ENCODE data around the gene RGL4.

RGL4 gene

GRCh38 chr22:23742505-23743264, 51.9 kb downstream of the RGL4 start:
- no peak for DNase-seq (ENCODE audit: low read depth in 2 of 2)

GRCh38 chr22:23743303-23743705, 52.5 kb downstream of the RGL4 start:
- no peak for DNase-seq (ENCODE audit: low read depth in 2 of 2)

GRCh38 chr22:23744001-23744400, 53.2 kb downstream of the RGL4 start:
- DNase-seq (ENCODE audit: low read depth in 2 of 2): no peak

GRCh38 chr22:23744485-23744884, 53.7 kb downstream of the RGL4 start:
- no peak for DNase-seq (ENCODE audit: low read depth in 2 of 2)

GRCh38 chr22:23745791-23746190, 55.0 kb downstream of the RGL4 start:
- no peak for DNase-seq (ENCODE audit: low read depth in 2 of 2)

Data from stimulated activated CD4-positive, alpha-beta T cell treated with anti-CD3 and anti-CD28 coated beads, Interleukin-4, amount 100 ng/mL, for 48 hours (primary cell).